GM18909 (cell line): ENCODE data around the gene C2CD3.
A peak's percentile ranks its signal among the peaks of the same experiment; 100 is the strongest.

ENCODE experiments used
- ATAC-seq: cut with Tn5 transposase; IDR thresholded peaks from one replicate; pipeline ENCODE4 v1.9.1; 2021; ENCODE audit warnings: mild to moderate bottlenecking; ENCODE audit not compliant: unreplicated experiment, poor library complexity

C2CD3 gene

GRCh38 chr11:74008373-74009229 is 162.2 kb downstream of the C2CD3 start, which contains the start of gene UCP3:
UCP3 (minus strand) TSS chr11:74009085; CDS start chr11:74007042, 2,043 bp downstream.
- ATAC-seq, result no peak

GRCh38 chr11:74007691-74008372 is 163.0 kb downstream of the C2CD3 start:
- ATAC-seq, result no peak

- ATAC-seq, result no peak
Measured at GRCh38 chr11:74006743-74007304, 164.0 kb downstream of the C2CD3 start.

- no peak for ATAC-seq
Measured at GRCh38 chr11:74005721-74006517, 164.9 kb downstream of the C2CD3 start.

GRCh38 chr11:74004759-74005615 is 165.8 kb downstream of the C2CD3 start:
- peak; percentile 67 for ATAC-seq

- no peak for ATAC-seq
Measured at GRCh38 chr11:74004046-74004695, 166.6 kb downstream of the C2CD3 start.

GRCh38 chr11:74002832-74003231 is 168.0 kb downstream of the C2CD3 start:
- ATAC-seq, result no peak

GRCh38 chr11:74001822-74002286 is 168.9 kb downstream of the C2CD3 start:
- ATAC-seq, result no peak

GRCh38 chr11:74000307-74001133 is 170.3 kb downstream of the C2CD3 start:
- no peak for ATAC-seq

GRCh38 chr11:73999581-74000306 is 171.1 kb downstream of the C2CD3 start:
- ATAC-seq, result no peak

- no peak for ATAC-seq
Measured at GRCh38 chr11:73998846-73999575, 171.8 kb downstream of the C2CD3 start.

- ATAC-seq, result no peak
Measured at GRCh38 chr11:73997120-73997770, 173.6 kb downstream of the C2CD3 start.

- ATAC-seq, result no peak
Measured at GRCh38 chr11:73996161-73996747, 174.5 kb downstream of the C2CD3 start.

- peak; percentile 54 for ATAC-seq
Measured at GRCh38 chr11:73995731-73996130, 175.1 kb downstream of the C2CD3 start.

GRCh38 chr11:73995247-73995646 is 175.6 kb downstream of the C2CD3 start:
- ATAC-seq, result peak; percentile 48

GRCh38 chr11:73991471-73992006 is 179.3 kb downstream of the C2CD3 start:
- no peak for ATAC-seq
